GM21619 (cell line): ENCODE results near the gene STRN3.

Source experiments
- ATAC-seq: cut with Tn5 transposase; IDR thresholded peaks from one replicate; pipeline ENCODE4 v1.9.1; 2021; ENCODE audit not compliant: unreplicated experiment

The STRN3 gene

GRCh38 chr14:31038521-31039166 lies 12.5 kb upstream of the STRN3 start:
- ATAC-seq: no peak

GRCh38 chr14:31037709-31038221 lies 11.6 kb upstream of the STRN3 start:
- ATAC-seq: no peak

GRCh38 chr14:31036552-31036951 lies 10.4 kb upstream of the STRN3 start:
- ATAC-seq: no peak

- ATAC-seq: no peak
Measured at GRCh38 chr14:31030469-31030868, 4.3 kb upstream of the STRN3 start.

- no peak for ATAC-seq
Measured at GRCh38 chr14:31029016-31029970, 3.1 kb upstream of the STRN3 start.

- no peak for ATAC-seq
Measured at GRCh38 chr14:31027847-31028246, 1.7 kb upstream of the STRN3 start.

GRCh38 chr14:31026450-31027235 lies 464 bp upstream of the STRN3 start:
- peak; percentile 89 for ATAC-seq

- ATAC-seq: peak; percentile 15
Measured at GRCh38 chr14:31025367-31026076, 657 bp downstream of the STRN3 start, which contains the start of gene AP4S1. Gene AP4S1, plus strand, starts transcription at chr14:31025649. Its CDS starts 40,548 bp downstream, at chr14:31066197.

GRCh38 chr14:31024577-31025366 lies 1.4 kb downstream of the STRN3 start:
- no peak for ATAC-seq

GRCh38 chr14:31024010-31024480 lies 2.1 kb downstream of the STRN3 start:
- no peak for ATAC-seq

- ATAC-seq: no peak
Measured at GRCh38 chr14:31022386-31022785, 3.8 kb downstream of the STRN3 start.

GRCh38 chr14:31021576-31021949 lies 4.6 kb downstream of the STRN3 start:
- ATAC-seq: no peak

- no peak for ATAC-seq
Measured at GRCh38 chr14:31020834-31021575, 5.2 kb downstream of the STRN3 start.

GRCh38 chr14:31018057-31018645 lies 8.0 kb downstream of the STRN3 start:
- no peak for ATAC-seq

GRCh38 chr14:31013841-31014240 lies 12.3 kb downstream of the STRN3 start:
- no peak for ATAC-seq

- no peak for ATAC-seq
Measured at GRCh38 chr14:31010935-31011334, 15.2 kb downstream of the STRN3 start.

GRCh38 chr14:31009836-31010574 lies 16.2 kb downstream of the STRN3 start:
- ATAC-seq: no peak

GRCh38 chr14:31006703-31007102 lies 19.5 kb downstream of the STRN3 start:
- ATAC-seq: no peak
